Adrenal gland (tissue), 5 donors: ENCODE results near the gene FNBP1.

Experiments used
- CTCF ChIP-seq, 6 experiments: fragments of 450-650 bp in 4 of 6; fragments of 200-600 bp in 2 of 6; sonication (generic) in 1 of 6; IDR thresholded peaks; 1 replicate in 5 of 6; 2 replicates in 1 of 6; pipeline versions ENCODE4 v1.5.1 to v1.8.0; 2016 to 2021; ENCODE audit warnings: antibody characterized with exemption in 6 of 6, mild to moderate bottlenecking in 2 of 6, moderate library complexity in 1 of 6
- POLR2A ChIP-seq, 2 donors: fragments of 450-650 bp; IDR thresholded peaks; one replicate each; pipeline ENCODE4 v1.6.1; 2017; ENCODE audit warnings: antibody characterized with exemption in 2 of 2, mild to moderate bottlenecking in 2 of 2, moderate library complexity in 1 of 2
- donor health status: DM: no; HTN: no; CAD: no.

GRCh38 chr9:129878291-129878690, 164.7 kb downstream of the FNBP1 start:
- TF ChIP-seq POLR2A (IDR thresholded peaks at IDR 0.05) (no peak), CTCF (IDR thresholded peaks at IDR 0.05) (no peak)
